Measurements from ENCODE around the gene LIPT2.

Gene LIPT2

DNA sequence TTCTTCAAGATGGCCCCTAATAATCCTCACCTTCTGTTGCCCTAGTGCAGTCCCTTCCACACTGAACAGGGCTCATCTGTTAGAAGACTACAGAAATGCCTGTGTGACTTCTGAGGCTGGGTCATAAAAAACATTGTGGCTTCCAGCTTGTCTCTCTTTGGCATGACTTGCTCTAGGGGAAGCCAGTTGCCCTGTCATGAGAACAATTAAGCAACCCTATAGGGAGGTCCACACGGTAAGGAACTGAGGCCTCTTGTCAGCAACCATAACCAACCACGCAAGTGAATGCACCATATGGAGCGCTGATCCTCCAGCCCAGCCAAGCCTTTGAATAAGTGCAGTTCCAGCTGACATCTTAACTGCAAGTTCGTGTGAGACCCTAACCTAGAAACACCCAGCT, 2.6 kb downstream of the LIPT2 start:
- Histone ChIP-seq H3K4me3 (ENCODE audit: insufficient read depth in 1 of 2, low read depth in 1 of 2, low read length in 2 of 2) (no peak overlapping the region), H2BK5ac (ENCODE audit: low read depth, low read length, poor library complexity, severe bottlenecking) (no peak overlapping the region), H3K4ac (ENCODE audit: low read depth in 1 of 2, low read length in 2 of 2) (no peak overlapping the region), H3K4me2 (ENCODE audit: low read length, poor library complexity, severe bottlenecking) (no peak overlapping the region), H3K4me1 (ENCODE audit: control insufficient read depth, insufficient read depth, low read depth, low read length) (peaks cover 6% of the 10 kb centered on the region), H3K9me3 (ENCODE audit: control insufficient read depth, low read length) (no peaks in the 10 kb centered on the region), H3K14ac (ENCODE audit: low read length in 2 of 2) (no peak overlapping the region), H2AK5ac (ENCODE audit: low read length, severe bottlenecking) (no peak overlapping the region), H3K79me1 (replicated peaks; ENCODE audit: low read length, poor library complexity, severe bottlenecking) (peaks cover 6% of the 10 kb centered on the region), H3K18ac (ENCODE audit: low read depth in 1 of 2, low read length in 2 of 2) (no peak overlapping the region), H2BK120ac (ENCODE audit: low read depth, low read length) (no peak overlapping the region), H4K8ac (ENCODE audit: low read length) (no peak overlapping the region), H4K91ac (ENCODE audit: low read length) (no peak overlapping the region), H3K27ac (ENCODE audit: low read length, poor library complexity, severe bottlenecking) (no peak overlapping the region), H3K27me3 (ENCODE audit: control insufficient read depth in 1 of 2, insufficient read depth in 1 of 2, low read length in 2 of 2) (peaks cover 0 to 4% of the 10 kb centered on the region in 2 experiments), H3K9ac (ENCODE audit: low read length) (no peak overlapping the region), H2BK15ac (ENCODE audit: low read depth, poor library complexity, severe bottlenecking) (no peak overlapping the region), H2AFZ (ENCODE audit: low read depth, low read length) (no peak overlapping the region), H3K23ac (ENCODE audit: low read length in 2 of 2) (no peak overlapping the region), H2BK12ac (ENCODE audit: low read length in 2 of 2) (no peak overlapping the region), H3K36me3 (ENCODE audit: control insufficient read depth in 1 of 2, insufficient read depth in 2 of 2, low read depth in 1 of 2, low read length in 2 of 2) (peaks cover 0 to 3% of the 10 kb centered on the region in 2 experiments)
- DNase-seq: no peak
- WGBS: 94% methylated on average over 3 of the region's 4 CpGs

DNA sequence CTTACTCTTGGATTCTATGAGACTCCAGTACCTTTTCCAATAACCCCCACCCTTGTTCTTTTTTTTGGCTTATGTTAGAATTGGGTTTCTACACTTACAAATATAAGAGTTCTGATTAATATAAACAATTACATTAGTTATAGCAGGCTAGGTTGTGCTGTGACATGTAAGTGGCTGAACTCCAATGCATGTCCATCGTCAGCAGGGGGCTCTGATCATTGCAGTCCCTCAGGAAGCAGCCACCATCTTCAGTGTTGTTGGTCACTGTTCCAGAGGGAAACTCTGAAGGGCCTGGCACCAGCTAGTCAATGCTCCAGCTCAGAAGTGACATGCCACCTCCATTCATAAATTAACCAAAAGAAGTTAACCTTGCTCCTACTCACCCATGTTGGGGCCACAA, 5.6 kb downstream of the LIPT2 start:
- no peak overlapping the region for H2AK5ac ChIP-seq (ENCODE audit: low read length, severe bottlenecking)
- H2BK15ac ChIP-seq (ENCODE audit: low read depth, poor library complexity, severe bottlenecking): no peak overlapping the region
- no peak overlapping the region for H4K8ac ChIP-seq (ENCODE audit: low read length)
- H2BK12ac ChIP-seq (ENCODE audit: low read length in 2 of 2): no peak overlapping the region
- no peak overlapping the region for H3K27ac ChIP-seq (ENCODE audit: low read length, poor library complexity, severe bottlenecking)
- no peaks in the 10 kb centered on the region for H3K4me1 ChIP-seq (ENCODE audit: control insufficient read depth, insufficient read depth, low read depth, low read length)
- no peak overlapping the region for H3K4me3 ChIP-seq (ENCODE audit: insufficient read depth in 1 of 2, low read depth in 1 of 2, low read length in 2 of 2)
- no peak overlapping the region for H3K4me2 ChIP-seq (ENCODE audit: low read length, poor library complexity, severe bottlenecking)
- no peak overlapping the region for H3K14ac ChIP-seq (ENCODE audit: low read length in 2 of 2)
- H3K4ac ChIP-seq (ENCODE audit: low read depth in 1 of 2, low read length in 2 of 2): no peak overlapping the region
- no peak overlapping the region for H2AFZ ChIP-seq (ENCODE audit: low read depth, low read length)
- H3K18ac ChIP-seq (ENCODE audit: low read depth in 1 of 2, low read length in 2 of 2): no peak overlapping the region
- no peaks in the 10 kb centered on the region for H3K9me3 ChIP-seq (ENCODE audit: control insufficient read depth, low read length)
- H3K23ac ChIP-seq (ENCODE audit: low read length in 2 of 2): no peak overlapping the region
- no peak for DNase-seq
- peaks cover 0 to 4% of the 10 kb centered on the region in 2 experiments for H3K27me3 ChIP-seq (ENCODE audit: control insufficient read depth in 1 of 2, insufficient read depth in 1 of 2, low read length in 2 of 2)
- H3K79me1 ChIP-seq (replicated peaks; ENCODE audit: low read length, poor library complexity, severe bottlenecking): peaks cover 1% of the 10 kb centered on the region
- WGBS: 88% methylated on average over 1 of the region's 1 CpG
- H2BK120ac ChIP-seq (ENCODE audit: low read depth, low read length): no peak overlapping the region
- H4K91ac ChIP-seq (ENCODE audit: low read length): no peak overlapping the region
- H3K9ac ChIP-seq (ENCODE audit: low read length): no peak overlapping the region
- peaks cover 0 to 3% of the 10 kb centered on the region in 2 experiments for H3K36me3 ChIP-seq (ENCODE audit: control insufficient read depth in 1 of 2, insufficient read depth in 2 of 2, low read depth in 1 of 2, low read length in 2 of 2)
- no peak overlapping the region for H2BK5ac ChIP-seq (ENCODE audit: low read depth, low read length, poor library complexity, severe bottlenecking)

DNA sequence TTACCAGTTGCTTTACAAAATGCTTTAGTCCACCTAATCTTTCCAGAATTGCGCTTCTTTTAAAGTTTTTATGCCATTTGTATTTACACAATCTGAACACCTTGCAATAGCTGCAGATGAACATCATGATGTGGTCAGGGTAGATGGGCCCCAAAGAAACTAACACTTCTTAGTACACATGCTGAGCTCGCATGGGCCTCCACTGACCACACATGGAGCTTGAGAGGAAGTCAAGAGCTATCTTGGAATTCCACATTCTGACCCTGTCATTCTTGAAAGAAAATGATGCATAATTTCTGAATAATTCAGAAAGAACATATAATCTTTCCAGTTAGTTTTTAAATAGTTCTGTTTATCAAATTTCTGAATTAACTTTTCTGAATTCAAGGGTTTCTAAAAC, 7.7 kb downstream of the LIPT2 start:
- Histone ChIP-seq H3K4me3 (ENCODE audit: insufficient read depth in 1 of 2, low read depth in 1 of 2, low read length in 2 of 2) (no peak overlapping the region), H3K27ac (ENCODE audit: low read length, poor library complexity, severe bottlenecking) (no peak overlapping the region), H3K9me3 (ENCODE audit: control insufficient read depth, low read length) (no peaks in the 10 kb centered on the region), H3K4me1 (ENCODE audit: control insufficient read depth, insufficient read depth, low read depth, low read length) (no peaks in the 10 kb centered on the region), H4K91ac (ENCODE audit: low read length) (no peak overlapping the region), H4K8ac (ENCODE audit: low read length) (no peak overlapping the region), H2BK12ac (ENCODE audit: low read length in 2 of 2) (no peak overlapping the region), H2AFZ (ENCODE audit: low read depth, low read length) (no peak overlapping the region), H3K9ac (ENCODE audit: low read length) (no peak overlapping the region), H3K79me1 (replicated peaks; ENCODE audit: low read length, poor library complexity, severe bottlenecking) (no peaks in the 10 kb centered on the region), H3K23ac (ENCODE audit: low read length in 2 of 2) (no peak overlapping the region), H3K4me2 (ENCODE audit: low read length, poor library complexity, severe bottlenecking) (no peak overlapping the region), H2BK5ac (ENCODE audit: low read depth, low read length, poor library complexity, severe bottlenecking) (no peak overlapping the region), H3K18ac (ENCODE audit: low read depth in 1 of 2, low read length in 2 of 2) (no peak overlapping the region), H2BK15ac (ENCODE audit: low read depth, poor library complexity, severe bottlenecking) (no peak overlapping the region), H3K27me3 (ENCODE audit: control insufficient read depth in 1 of 2, insufficient read depth in 1 of 2, low read length in 2 of 2) (peaks cover 0 to 4% of the 10 kb centered on the region in 2 experiments), H3K4ac (ENCODE audit: low read depth in 1 of 2, low read length in 2 of 2) (no peak overlapping the region), H3K14ac (ENCODE audit: low read length in 2 of 2) (no peak overlapping the region), H2AK5ac (ENCODE audit: low read length, severe bottlenecking) (no peak overlapping the region), H2BK120ac (ENCODE audit: low read depth, low read length) (no peak overlapping the region), H3K36me3 (ENCODE audit: control insufficient read depth in 1 of 2, insufficient read depth in 2 of 2, low read depth in 1 of 2, low read length in 2 of 2) (no peaks in the 10 kb centered on the region)
- DNase-seq: no peak
- 92% methylated on average over 2 of the region's 2 CpGs for WGBS

DNA sequence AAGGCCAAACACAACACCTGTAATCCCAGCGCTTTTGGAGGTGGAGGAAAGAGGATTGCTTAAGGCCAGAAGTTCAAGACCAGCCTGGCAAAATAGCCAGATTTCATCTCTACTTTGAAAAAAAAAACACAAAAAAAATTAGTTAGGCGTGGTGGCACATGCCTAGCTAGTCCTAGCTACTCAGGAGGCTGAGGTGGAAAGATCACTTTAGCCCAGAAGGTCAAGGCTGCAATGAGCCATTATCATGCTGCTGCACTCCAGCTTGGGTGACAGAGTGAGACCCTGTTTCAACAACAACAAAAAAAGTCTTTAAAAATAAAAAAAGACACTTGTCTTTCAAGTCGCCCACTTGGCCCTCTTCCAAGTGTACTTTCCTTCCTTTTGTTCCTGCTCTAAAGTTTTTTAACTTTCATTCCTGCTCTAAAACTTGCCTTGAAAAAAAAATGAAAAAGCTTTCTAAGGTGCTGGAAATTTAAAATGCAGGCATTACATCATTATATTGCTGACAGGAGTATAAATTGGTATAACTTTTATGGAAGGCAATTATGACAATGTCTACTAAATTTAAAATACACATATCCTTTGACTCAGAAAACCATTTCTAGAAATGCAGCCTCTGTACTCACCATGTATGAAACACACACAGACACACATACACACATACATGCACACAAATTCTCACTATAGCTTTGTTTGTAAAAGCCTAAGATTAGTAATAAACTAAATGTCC, 12.7 kb downstream of the LIPT2 start:
- Histone ChIP-seq H3K79me1 (replicated peaks; ENCODE audit: low read length, poor library complexity, severe bottlenecking) (no peaks in the 10 kb centered on the region), H3K14ac (ENCODE audit: low read length in 2 of 2) (no peak overlapping the region), H2BK15ac (ENCODE audit: low read depth, poor library complexity, severe bottlenecking) (no peak overlapping the region), H3K4me2 (ENCODE audit: low read length, poor library complexity, severe bottlenecking) (no peak overlapping the region), H2BK5ac (ENCODE audit: low read depth, low read length, poor library complexity, severe bottlenecking) (no peak overlapping the region), H4K91ac (ENCODE audit: low read length) (no peak overlapping the region), H3K4ac (ENCODE audit: low read depth in 1 of 2, low read length in 2 of 2) (no peak overlapping the region), H2BK12ac (ENCODE audit: low read length in 2 of 2) (no peak overlapping the region), H3K9me3 (ENCODE audit: control insufficient read depth, low read length) (no peaks in the 10 kb centered on the region), H3K27me3 (ENCODE audit: control insufficient read depth in 1 of 2, insufficient read depth in 1 of 2, low read length in 2 of 2) (peaks cover 0 to 10% of the 10 kb centered on the region in 2 experiments), H3K18ac (ENCODE audit: low read depth in 1 of 2, low read length in 2 of 2) (no peak overlapping the region), H2AFZ (ENCODE audit: low read depth, low read length) (no peak overlapping the region), H3K9ac (ENCODE audit: low read length) (no peak overlapping the region), H2AK5ac (ENCODE audit: low read length, severe bottlenecking) (no peak overlapping the region), H3K27ac (ENCODE audit: low read length, poor library complexity, severe bottlenecking) (no peak overlapping the region), H4K8ac (ENCODE audit: low read length) (no peak overlapping the region), H3K36me3 (ENCODE audit: control insufficient read depth in 1 of 2, insufficient read depth in 2 of 2, low read depth in 1 of 2, low read length in 2 of 2) (no peaks in the 10 kb centered on the region), H3K23ac (ENCODE audit: low read length in 2 of 2) (no peak overlapping the region), H3K4me1 (ENCODE audit: control insufficient read depth, insufficient read depth, low read depth, low read length) (no peaks in the 10 kb centered on the region), H3K4me3 (ENCODE audit: insufficient read depth in 1 of 2, low read depth in 1 of 2, low read length in 2 of 2) (no peak overlapping the region), H2BK120ac (ENCODE audit: low read depth, low read length) (no peak overlapping the region)
- WGBS: 85% methylated on average over 3 of the region's 3 CpGs
- DNase-seq: no peak
